H1 (cell line): ENCODE data around the gene ARHGAP8. TPM values are rescaled to one million over a fixed set of nuclear protein-coding genes. Genes with fewer than 3 reads are reported as not detected.

Experiments
- CTCF ChIA-PET: fragments of 300-600 bp; sonication (Branson Sonifier 250); formaldehyde crosslinking; loops from one replicate; lab custom pipeline; 2021; ENCODE audit not compliant: partially characterized antibody; lab: Charles Lee
- POLR2A ChIA-PET: fragments of 300-600 bp; sonication (Branson Sonifier 250); formaldehyde crosslinking; loops from one replicate; lab custom pipeline; 2021; ENCODE audit warnings: inconsistent platforms; ENCODE audit not compliant: partially characterized antibody; lab: Charles Lee
- DNase-seq, 2 experiments: peaks; one replicate each; pipeline versions ENCODE4 v3.0.0 to v3.0.0-alpha.2; 2010 to 2022; ENCODE audit warnings: low spot score in 2 of 2, low read depth in 1 of 2, mixed read lengths in 1 of 2
- FAIRE-seq: peaks from 2 replicates; lab custom pipeline; 2011; peaks lifted over from hg19 to GRCh38; lab: Jason Lieb, UNC
- H2AFZ ChIP-seq: 2 replicates; pipeline ENCODE4 v1.8.1; 2012; ENCODE audit warnings: low read length, inconsistent platforms
- H2AK5ac ChIP-seq: 2 replicates; pipeline ENCODE4 v1.6.1; 2013; ENCODE audit warnings: low read depth, low read length
- H2BK120ac ChIP-seq: replicated peaks from 2 replicates; pipeline ENCODE3; 2013; ENCODE audit warnings: low read depth, low read length, inconsistent platforms
- H2BK12ac ChIP-seq: 2 replicates; pipeline ENCODE4 v1.6.1; 2013; ENCODE audit warnings: low read depth, low read length
- H2BK15ac ChIP-seq: 2 replicates; pipeline ENCODE4 v1.6.1; 2013; ENCODE audit warnings: low read length
- H2BK20ac ChIP-seq: 2 replicates; pipeline ENCODE4 v1.6.1; 2013; ENCODE audit warnings: low read length
- H2BK5ac ChIP-seq: 2 replicates; pipeline ENCODE4 v1.6.1; 2013; ENCODE audit warnings: low read depth, low read length
- H3K14ac ChIP-seq: 2 replicates; pipeline ENCODE4 v1.6.1; 2013; ENCODE audit warnings: inconsistent platforms; ENCODE audit not compliant: insufficient read length
- H3K18ac ChIP-seq: 2 replicates; pipeline ENCODE4 v1.6.1; 2013; ENCODE audit warnings: low read length; ENCODE audit errors: extremely low read depth
- H3K23ac ChIP-seq: 2 replicates; pipeline ENCODE4 v1.6.1; 2013; ENCODE audit warnings: inconsistent platforms; ENCODE audit not compliant: insufficient read length
- H3K23me2 ChIP-seq: 2 replicates; pipeline ENCODE4 v1.6.1; 2013; ENCODE audit warnings: low read depth, low read length
- H3K27ac ChIP-seq: 2 replicates; pipeline ENCODE4 v1.6.1; 2011; ENCODE audit warnings: low read depth, low read length, inconsistent platforms
- H3K27me3 ChIP-seq, 4 experiments: replicated peaks in 1 of 4; 1 replicate in 1 of 4; 2 replicates in 3 of 4; pipeline versions ENCODE4 v1.6.1 to v1.8.1; 2011 to 2013; ENCODE audit warnings: low read length in 3 of 4, mild to moderate bottlenecking in 3 of 4, inconsistent platforms in 2 of 4, mixed read lengths in 2 of 4, moderate library complexity in 1 of 4; ENCODE audit not compliant: control insufficient read depth in 3 of 4, insufficient read depth in 3 of 4; ENCODE audit errors: extremely low read depth in 1 of 4
- H3K36me3 ChIP-seq, 4 experiments: 2 replicates each; pipeline versions ENCODE4 v1.6.1 to v1.8.1; 2011 to 2013; ENCODE audit warnings: mild to moderate bottlenecking in 4 of 4, low read length in 3 of 4, moderate library complexity in 2 of 4, control low read depth in 1 of 4, inconsistent platforms in 1 of 4; ENCODE audit not compliant: insufficient read depth in 4 of 4, control insufficient read depth in 2 of 4
- H3K4ac ChIP-seq: replicated peaks from 2 replicates; pipeline ENCODE3; 2013; ENCODE audit warnings: low read length, low read depth, mixed read lengths, inconsistent platforms; ENCODE audit not compliant: insufficient read length
- H3K4me1 ChIP-seq, 4 experiments: replicated peaks in 1 of 4; 1 replicate in 1 of 4; 2 replicates in 3 of 4; pipeline versions ENCODE4 v1.6.1 to v1.8.1; 2011 to 2013; ENCODE audit warnings: low read length in 3 of 4, inconsistent platforms in 2 of 4, mixed read lengths in 1 of 4; ENCODE audit not compliant: insufficient read depth in 4 of 4, control insufficient read depth in 3 of 4
- H3K4me2 ChIP-seq, 2 experiments: 2 replicates each; pipeline versions ENCODE4 v1.6.1 to v1.8.1; 2011 to 2013; ENCODE audit warnings: low read depth in 2 of 2, low read length in 2 of 2, control low read depth in 1 of 2, inconsistent platforms in 1 of 2, mild to moderate bottlenecking in 1 of 2; ENCODE audit not compliant: insufficient read depth in 1 of 2
- H3K4me3 ChIP-seq, 4 experiments: fragments of 200-600, 300-600 bp in 1 of 4; sonication (generic), shearing (Covaris generic), sonication (Bioruptor Twin) in 1 of 4; 2 replicates each; pipeline versions ENCODE4 v1.5.1 to v1.8.1; 2011 to 2016; ENCODE audit warnings: low read length in 4 of 4, low read depth in 3 of 4, control low read depth in 2 of 4, inconsistent platforms in 2 of 4, mild to moderate bottlenecking in 2 of 4, mixed read lengths in 1 of 4, moderate library complexity in 1 of 4; ENCODE audit not compliant: insufficient read depth in 2 of 4; ENCODE audit errors: extremely low read depth in 1 of 4
- H3K56ac ChIP-seq: replicated peaks from 2 replicates; pipeline ENCODE3; 2013; ENCODE audit warnings: low read depth, mild to moderate bottlenecking, mixed read lengths, low read length, inconsistent platforms; ENCODE audit not compliant: insufficient read length
- H3K79me1 ChIP-seq: 2 replicates; pipeline ENCODE4 v1.6.1; 2013; ENCODE audit warnings: low read depth, low read length, control low read depth
- H3K79me2 ChIP-seq, 2 experiments: 2 replicates each; pipeline versions ENCODE4 v1.6.1 to v1.8.1; 2012 to 2013; ENCODE audit warnings: low read length in 2 of 2, mild to moderate bottlenecking in 2 of 2, inconsistent platforms in 1 of 2; ENCODE audit not compliant: insufficient read depth in 2 of 2, control insufficient read depth in 1 of 2
- H3K9ac ChIP-seq, 4 experiments: replicated peaks in 1 of 4; 1 replicate in 1 of 4; 2 replicates in 3 of 4; pipeline versions ENCODE4 v1.6.1 to v1.8.1; 2011 to 2013; ENCODE audit warnings: low read depth in 3 of 4, low read length in 3 of 4, control low read depth in 2 of 4, mild to moderate bottlenecking in 2 of 4, moderate library complexity in 2 of 4, inconsistent platforms in 1 of 4; ENCODE audit errors: extremely low read depth in 1 of 4
- H3K9me3 ChIP-seq, 2 experiments: 2 replicates each; pipeline versions ENCODE4 v1.6.1 to v1.8.1; 2012 to 2013; ENCODE audit warnings: mild to moderate bottlenecking in 2 of 2, moderate library complexity in 2 of 2, control low read depth in 1 of 2, inconsistent platforms in 1 of 2, low read depth in 1 of 2, low read length in 1 of 2, mixed read lengths in 1 of 2; ENCODE audit not compliant: insufficient read depth in 2 of 2
- H4K20me1 ChIP-seq, 2 experiments: replicated peaks in 1 of 2; 2 replicates each; pipeline versions ENCODE3 to v1.8.1; 2011 to 2013; ENCODE audit warnings: inconsistent platforms in 2 of 2, low read length in 2 of 2, mild to moderate bottlenecking in 1 of 2; ENCODE audit not compliant: insufficient read depth in 2 of 2, control insufficient read depth in 1 of 2
- H4K5ac ChIP-seq: 2 replicates; pipeline ENCODE4 v1.6.1; 2013; ENCODE audit warnings: low read length, low read depth, mixed read lengths, inconsistent platforms; ENCODE audit not compliant: insufficient read length
- H4K8ac ChIP-seq: 2 replicates; pipeline ENCODE4 v1.8.0; 2013; ENCODE audit warnings: mild to moderate bottlenecking, moderate library complexity, low read length, inconsistent platforms; ENCODE audit not compliant: insufficient read depth; ENCODE audit errors: extremely low read depth
- H4K91ac ChIP-seq: replicated peaks from 2 replicates; pipeline ENCODE3; 2013; ENCODE audit warnings: low read length, mixed read lengths, inconsistent platforms; ENCODE audit not compliant: insufficient read length
- ATF2 ChIP-seq: IDR thresholded peaks from 2 replicates; pipeline ENCODE4 v1.6.1; 2012; ENCODE audit warnings: low read length, inconsistent platforms
- BACH1 ChIP-seq: IDR thresholded peaks from 2 replicates; pipeline ENCODE4 v1.6.1; 2012; ENCODE audit warnings: low read length, improper control_type of control experiment
- CBX5 ChIP-seq: fragments of 300-800, 300-1000 bp; sonication (generic); IDR thresholded peaks from 2 replicates; pipeline ENCODE4 v1.7.1; 2016; ENCODE audit warnings: antibody characterized with exemption, low read length, low read depth
- E2F6 ChIP-seq: IDR thresholded peaks from 2 replicates; pipeline ENCODE4 v1.6.1; 2012; ENCODE audit warnings: inconsistent platforms
- POLR2A ChIP-seq, 2 experiments: IDR thresholded peaks; 1 replicate in 1 of 2; 2 replicates in 1 of 2; pipeline ENCODE4 v1.6.1; 2011; ENCODE audit warnings: low read depth in 2 of 2, low read length in 2 of 2, mild to moderate bottlenecking in 2 of 2; ENCODE audit errors: control extremely low read depth in 1 of 2
- POLR2AphosphoS5 ChIP-seq: IDR thresholded peaks from 2 replicates; pipeline ENCODE4 v1.6.1; 2011; ENCODE audit warnings: low read depth, low read length
- WGBS, 2 experiments: shearing (Covaris generic) in 1 of 2; methylation state at CpG; one replicate each; pipeline versions ENCODE4 v1.1.6 to v1.1.7; 2013 to 2015; ENCODE audit warnings: low lambda C conversion rate in 2 of 2, mixed read lengths in 2 of 2, inconsistent platforms in 1 of 2, low coverage in 1 of 2, missing lambda C conversion rate in 1 of 2; ENCODE audit not compliant: insufficient replicate concordance in 2 of 2, insufficient coverage in 1 of 2, insufficient read length in 1 of 2; ENCODE audit errors: extremely low coverage in 1 of 2, missing lambda C conversion rate in 1 of 2; 5-methylcytosine and 5-hydroxymethylcytosine counted together
- polyA plus RNA-seq, 7 experiments: library from polyadenylated mRNA; depleted of rRNA in 3 of 7; stranded (reverse) in 5 of 7; unstranded in 2 of 7; fragments of >200 nt in 5 of 7; fragments of 200-250 nt in 2 of 7; gene quantifications; 1 replicate in 5 of 7; 2 replicates in 1 of 7; 4 replicates in 1 of 7; pipeline versions ENCODE4 v1.2.1 to v1.2.3, GENCODE V29; 2011 to 2013; ENCODE audit warnings: missing spikeins in 2 of 7, mixed read lengths in 2 of 7
- total RNA-seq: library from RNA; stranded (reverse); fragmentation: NEBNext Ultra II Directional; extraction: Animal tissue kit (Norgen Biotek cat#: 25700); gene quantifications from 2 replicates; pipeline ENCODE4 v1.2.1, GENCODE V29; 2021

The ARHGAP8 gene
- total and polyA plus RNA-seq, 2 of the 8 experiments (the other 6 are each of a cell fraction or from before 2014, with no cell fraction given) = 35.6 to 47.7 TPM

GRCh38 chr22:44729391-44730021 is 22.9 kb upstream of the ARHGAP8 start:
- no peak overlapping the region for H3K4me2 ChIP-seq
- CTCF ChIA-PET = interaction anchor here (0.6 to 8.0 kb wide), 7 partner anchors 8 to 44 kb away, joined by 3 to 80 read pairs (median 3); no protein-coding TSS in a partner anchor
- H3K4me3 ChIP-seq = no peak overlapping the region
- POLR2A ChIA-PET = no interaction called here
- no peak overlapping the region for H4K91ac ChIP-seq
- peaks cover 0 to 12% of the 10 kb centered on the region in 2 experiments for H4K20me1 ChIP-seq
- no peak overlapping the region for H3K14ac ChIP-seq
- H3K9ac ChIP-seq = no peak overlapping the region; a peak in 1 of 7 replicates
- no peaks in the 10 kb centered on the region; a peak in 1 of 8 replicates for H3K36me3 ChIP-seq
- WGBS, 2 experiments = 88% methylated on average over 29 of the region's 39 CpGs; no CpG with 5 or more reads in 1 of the 2 experiments
- H2AFZ ChIP-seq = no peak overlapping the region
- H2BK120ac ChIP-seq = no peak overlapping the region
- TF ChIP-seq CBX5 (no peak), ATF2 (no peak), E2F6 (no peak), BACH1 (no peak), POLR2A (IDR thresholded peaks at IDR 0.05; ENCODE audit: control extremely low read depth in 1 of 2, low read depth in 2 of 2, low read length in 2 of 2) (no peak), POLR2AphosphoS5 (no peak)
- TF ChIP-seq, all 59 proteins: peak for 0
- H2AK5ac ChIP-seq = no peak overlapping the region
- no peak overlapping the region for H2BK15ac ChIP-seq
- H4K5ac ChIP-seq = no peak overlapping the region
- FAIRE-seq = no peak
- H2BK5ac ChIP-seq = no peak overlapping the region
- no peak overlapping the region for H2BK20ac ChIP-seq
- no peak overlapping the region for H2BK12ac ChIP-seq
- peak in 1 of 2 experiments; percentile 44 for DNase-seq
- no peaks in the 10 kb centered on the region for H3K9me3 ChIP-seq
- no peaks in the 10 kb centered on the region for H3K79me2 ChIP-seq
- H3K27me3 ChIP-seq = no peaks in the 10 kb centered on the region
- H3K56ac ChIP-seq = no peak overlapping the region
- no peak overlapping the region for H3K23ac ChIP-seq
- no peaks in the 10 kb centered on the region for H3K23me2 ChIP-seq
- H4K8ac ChIP-seq = peak overlapping the region; percentile 28
- no peaks in the 10 kb centered on the region for H3K79me1 ChIP-seq
- H3K4me1 ChIP-seq = peaks cover 0 to 2% (median 0%) of the 10 kb centered on the region in 4 experiments; a peak in 1 of 7 replicates
- H3K18ac ChIP-seq = no peak overlapping the region
- no peak overlapping the region for H3K4ac ChIP-seq
- no peak overlapping the region for H3K27ac ChIP-seq
